GM12872 (cell line): Measurements from ENCODE around the gene LMBR1.

Experiments used
- CTCF ChIP-seq: IDR thresholded peaks from 3 replicates; pipeline ENCODE4 v1.5.1; 2011; ENCODE audit warnings: low read depth, mild to moderate bottlenecking, low read length, moderate library complexity; ENCODE audit not compliant: insufficient read depth

LMBR1 gene

DNA sequence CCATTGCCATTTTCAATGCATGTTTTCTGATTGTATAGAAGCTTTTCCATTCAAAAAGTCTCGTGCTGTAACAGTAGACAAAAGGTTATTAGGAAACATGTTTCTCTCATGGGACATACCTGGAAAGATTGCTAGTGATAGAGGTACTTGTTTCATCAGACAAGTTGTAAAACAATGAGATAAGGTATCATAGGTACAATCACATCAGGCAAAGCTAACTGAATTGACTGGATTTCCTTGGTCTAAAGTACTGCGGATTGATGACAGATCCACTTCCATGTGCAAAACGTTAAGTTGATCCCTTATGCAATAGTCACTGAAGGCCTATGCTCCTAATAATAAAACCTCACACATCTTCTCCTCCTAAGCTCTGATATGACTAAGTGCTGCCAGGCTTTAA is 258.9 kb downstream of the LMBR1 start:
- no peak for TF ChIP-seq CTCF

DNA sequence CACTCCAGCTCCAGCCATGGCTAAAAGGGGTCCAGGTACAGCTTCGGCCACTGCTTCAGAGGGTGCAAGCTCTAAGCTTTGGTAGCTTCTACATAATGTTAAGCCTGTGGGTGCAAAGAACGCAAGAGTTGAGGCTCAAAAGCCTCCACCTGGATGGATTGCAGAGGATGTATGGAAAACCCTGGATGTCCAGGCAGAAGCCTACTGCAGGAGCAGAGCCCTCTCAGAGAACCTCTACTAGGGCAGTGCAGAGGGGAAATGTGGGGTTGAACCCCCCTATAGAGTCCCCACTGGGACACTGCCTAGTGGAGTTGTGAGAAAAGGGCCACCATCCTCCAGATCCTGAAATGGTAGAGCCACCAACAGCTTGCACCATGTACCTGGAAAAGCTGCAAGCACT is 263.1 kb downstream of the LMBR1 start:
- TF ChIP-seq CTCF: no peak

- TF ChIP-seq CTCF: no peak
These were observed 264.4 kb downstream of the LMBR1 start for GRCh38 chr7:156628562-156628961.
